HFF-Myc (cell line): ENCODE results near the gene PPM1B.

Source experiments
- DNase-seq: peaks from one replicate; pipeline ENCODE4 v3.0.0-alpha.2; 2011; ENCODE audit warnings: low read depth; ENCODE audit errors: extremely low read depth
- H3K4me3 ChIP-seq: replicated peaks from 2 replicates; pipeline ENCODE4 v1.5.1; 2011; ENCODE audit warnings: low read depth, mild to moderate bottlenecking, control low read depth, low read length
- TF ChIP-seq, protein P1 (sequence below): IDR thresholded peaks from 2 replicates; pipeline ENCODE4 v1.5.1; 2012; ENCODE audit warnings: mild to moderate bottlenecking, low read depth, low read length, control low read depth; ENCODE audit errors: missing control alignments

PPM1B gene

DNA sequence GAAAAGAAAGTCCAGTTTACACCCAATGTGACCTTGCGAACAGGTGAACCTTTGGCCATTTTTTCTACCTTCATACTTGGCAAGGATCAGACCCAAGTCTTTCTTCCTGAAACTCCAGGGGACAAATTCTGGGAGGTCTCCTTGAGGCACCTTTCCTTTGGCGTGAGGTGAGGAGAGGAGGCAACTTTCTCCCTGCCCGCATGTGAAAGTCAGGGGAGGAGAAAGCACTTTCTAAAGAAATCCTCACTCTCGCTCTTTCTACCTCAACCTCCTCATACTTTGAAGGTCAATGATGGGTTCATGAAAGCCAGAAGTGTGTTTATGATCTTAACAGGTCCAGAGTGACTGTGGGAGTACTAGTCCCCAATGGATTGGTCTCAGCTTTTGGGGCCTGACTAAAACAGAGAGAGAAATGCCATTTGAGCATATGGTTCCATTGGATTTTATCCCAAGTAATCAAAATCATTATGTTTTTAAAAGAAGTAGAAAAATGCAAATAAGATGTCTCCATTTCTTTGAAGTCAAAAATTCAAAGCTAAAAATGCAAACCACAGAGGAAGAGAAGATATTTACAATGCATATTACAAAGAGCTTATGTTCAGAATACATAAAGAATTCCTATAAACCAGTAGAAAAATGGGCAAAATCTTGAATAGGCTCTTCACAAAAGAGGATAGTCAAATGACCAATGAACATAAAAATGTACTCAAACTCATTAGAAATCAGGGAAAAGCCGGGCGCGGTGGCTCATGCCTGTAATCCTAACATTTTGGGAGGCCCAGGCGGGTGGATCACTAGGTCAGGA lies 15.6 kb upstream of the PPM1B start:
- no peak for DNase-seq
- no peak overlapping the region for H3K4me3 ChIP-seq
- TF ChIP-seq, protein P1, sequence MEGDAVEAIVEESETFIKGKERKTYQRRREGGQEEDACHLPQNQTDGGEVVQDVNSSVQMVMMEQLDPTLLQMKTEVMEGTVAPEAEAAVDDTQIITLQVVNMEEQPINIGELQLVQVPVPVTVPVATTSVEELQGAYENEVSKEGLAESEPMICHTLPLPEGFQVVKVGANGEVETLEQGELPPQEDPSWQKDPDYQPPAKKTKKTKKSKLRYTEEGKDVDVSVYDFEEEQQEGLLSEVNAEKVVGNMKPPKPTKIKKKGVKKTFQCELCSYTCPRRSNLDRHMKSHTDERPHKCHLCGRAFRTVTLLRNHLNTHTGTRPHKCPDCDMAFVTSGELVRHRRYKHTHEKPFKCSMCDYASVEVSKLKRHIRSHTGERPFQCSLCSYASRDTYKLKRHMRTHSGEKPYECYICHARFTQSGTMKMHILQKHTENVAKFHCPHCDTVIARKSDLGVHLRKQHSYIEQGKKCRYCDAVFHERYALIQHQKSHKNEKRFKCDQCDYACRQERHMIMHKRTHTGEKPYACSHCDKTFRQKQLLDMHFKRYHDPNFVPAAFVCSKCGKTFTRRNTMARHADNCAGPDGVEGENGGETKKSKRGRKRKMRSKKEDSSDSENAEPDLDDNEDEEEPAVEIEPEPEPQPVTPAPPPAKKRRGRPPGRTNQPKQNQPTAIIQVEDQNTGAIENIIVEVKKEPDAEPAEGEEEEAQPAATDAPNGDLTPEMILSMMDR = no peak

DNA sequence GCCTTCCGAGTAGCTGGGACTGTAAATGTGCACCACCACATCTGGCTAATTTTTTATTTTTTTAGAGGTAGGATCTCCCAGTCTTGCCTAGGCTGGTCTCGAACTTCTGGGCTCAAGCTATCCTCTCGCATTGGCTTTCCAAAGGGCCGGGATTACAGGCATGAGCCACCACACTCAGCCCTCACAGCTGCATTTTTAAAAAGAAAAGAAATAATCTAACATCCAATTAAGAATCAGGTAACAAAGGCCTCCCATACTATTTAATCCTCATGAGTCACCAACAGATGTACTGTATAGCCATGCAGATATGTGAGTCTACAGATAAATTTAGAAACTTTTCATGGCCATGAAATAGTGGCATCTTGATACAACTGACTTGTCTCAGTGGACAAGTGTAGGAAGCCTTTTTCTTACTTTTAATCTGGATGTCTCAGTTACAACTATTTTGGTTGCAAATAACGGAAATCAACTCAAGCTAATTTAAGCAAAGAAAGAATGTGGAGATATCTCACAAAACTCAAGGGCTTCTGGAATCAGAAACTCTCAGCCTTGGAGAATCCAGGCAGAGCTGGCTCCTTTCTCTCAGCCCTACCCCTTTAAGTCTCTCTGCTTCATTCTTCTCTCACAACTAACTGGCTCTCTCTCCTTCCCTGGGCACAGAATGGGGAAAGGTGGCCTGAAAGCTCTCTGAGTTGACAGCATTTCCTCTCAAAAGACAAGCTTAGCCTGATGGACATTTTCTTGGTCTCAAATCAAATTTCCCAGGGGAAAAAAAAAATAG lies 12.8 kb upstream of the PPM1B start:
- TF ChIP-seq, protein P1 = no peak
- no peak overlapping the region for H3K4me3 ChIP-seq
- DNase-seq = peak; percentile 72

DNA sequence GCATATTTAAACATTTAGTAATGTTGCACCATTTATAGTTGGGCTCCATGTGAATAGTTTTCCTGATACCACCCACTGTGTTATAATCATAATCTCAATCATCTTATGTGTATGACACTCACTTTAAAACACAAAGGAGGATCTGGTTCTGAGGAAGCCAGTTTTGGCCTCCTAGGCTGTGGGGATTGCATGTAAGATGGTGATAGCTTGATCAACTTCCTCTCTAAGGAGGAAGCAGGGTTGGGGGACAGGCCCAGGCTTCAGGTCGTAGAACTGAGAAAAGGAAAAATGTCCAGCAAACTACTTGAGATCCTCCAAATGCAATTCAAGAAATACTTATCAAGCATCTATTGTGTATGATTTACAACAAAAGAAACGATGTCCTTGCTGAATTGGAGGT lies 4.9 kb upstream of the PPM1B start:
- TF ChIP-seq, protein P1 = no peak
- DNase-seq = no peak
- H3K4me3 ChIP-seq = no peak overlapping the region

DNA sequence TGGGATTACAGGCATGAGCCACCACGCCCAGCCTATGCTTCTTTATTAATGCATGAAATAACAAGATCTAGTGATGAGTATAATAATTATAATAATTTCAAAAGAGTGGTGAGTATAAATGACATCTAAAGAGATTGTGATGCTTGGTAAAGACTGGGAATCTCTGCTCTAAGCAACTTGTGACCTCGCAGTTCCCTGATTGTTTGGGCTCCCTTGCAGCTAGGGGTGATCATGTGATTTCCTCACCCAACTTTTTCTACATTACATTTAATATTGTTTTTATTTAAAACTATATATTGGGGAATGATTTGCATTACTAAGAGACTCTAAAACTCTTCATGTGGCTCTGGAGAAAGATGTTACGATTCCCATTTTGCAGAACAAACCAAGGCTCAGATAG lies 4.1 kb upstream of the PPM1B start:
- no peak for DNase-seq
- no peak overlapping the region for H3K4me3 ChIP-seq
- TF ChIP-seq, protein P1 = no peak

DNA sequence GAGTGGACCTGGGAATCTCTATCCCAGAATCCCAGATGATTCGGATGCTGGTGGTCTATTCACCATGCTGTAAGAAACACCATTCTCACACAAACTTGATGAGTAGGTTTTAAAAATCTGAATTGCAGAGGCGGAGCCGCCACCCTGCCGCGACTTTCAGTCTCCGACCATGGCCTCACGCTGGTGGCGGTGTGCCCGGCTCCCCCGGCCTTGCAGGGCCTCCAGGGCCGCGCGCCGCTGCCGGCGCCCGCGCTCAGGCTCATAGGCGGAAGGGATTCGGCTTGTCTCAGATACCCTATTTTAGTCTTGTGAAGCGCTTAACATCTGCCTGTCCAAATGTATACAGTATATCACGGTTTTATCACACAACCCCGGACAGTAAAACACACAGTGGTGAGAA lies 2.6 kb upstream of the PPM1B start:
- DNase-seq = no peak
- TF ChIP-seq, protein P1 = no peak
- no peak overlapping the region for H3K4me3 ChIP-seq

DNA sequence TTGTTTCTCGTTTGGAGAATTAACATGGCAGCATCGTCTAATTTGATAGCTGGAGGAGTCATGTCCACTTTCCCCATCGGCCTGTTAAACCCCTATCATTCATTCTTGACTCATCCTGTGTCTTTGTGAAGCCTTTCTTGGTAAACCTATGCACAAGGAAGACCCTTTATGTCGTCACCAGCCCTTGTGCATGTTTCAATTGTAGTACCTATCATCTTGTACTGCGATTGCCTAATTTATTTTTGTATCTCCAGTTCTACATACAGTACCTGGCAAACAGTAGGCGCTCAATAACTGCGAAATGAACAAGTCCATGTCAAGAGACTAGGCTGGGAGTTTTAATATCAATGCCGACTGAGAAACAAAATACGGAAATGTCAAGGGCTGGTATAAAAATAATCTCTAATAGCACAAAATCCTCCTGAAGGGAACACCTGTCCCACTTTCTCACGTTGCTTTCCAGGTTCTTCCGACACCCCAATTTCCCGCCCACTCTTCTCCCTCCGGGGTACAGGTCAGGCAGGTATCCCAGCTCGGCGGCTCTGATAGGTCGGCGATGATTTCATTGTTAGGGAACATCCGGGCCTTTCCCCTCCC lies 1.3 kb upstream of the PPM1B start:
- no peak for DNase-seq
- H3K4me3 ChIP-seq = peak overlapping the region; percentile 50
- TF ChIP-seq, protein P1 = no peak
